ENCODE measurements around the gene ATP6V1D. TPM values are rescaled to one million over a fixed set of nuclear protein-coding genes. Genes with fewer than 3 reads are reported as not detected.

The ATP6V1D gene
- total RNA-seq, 1 donor, result 168 TPM

DNA sequence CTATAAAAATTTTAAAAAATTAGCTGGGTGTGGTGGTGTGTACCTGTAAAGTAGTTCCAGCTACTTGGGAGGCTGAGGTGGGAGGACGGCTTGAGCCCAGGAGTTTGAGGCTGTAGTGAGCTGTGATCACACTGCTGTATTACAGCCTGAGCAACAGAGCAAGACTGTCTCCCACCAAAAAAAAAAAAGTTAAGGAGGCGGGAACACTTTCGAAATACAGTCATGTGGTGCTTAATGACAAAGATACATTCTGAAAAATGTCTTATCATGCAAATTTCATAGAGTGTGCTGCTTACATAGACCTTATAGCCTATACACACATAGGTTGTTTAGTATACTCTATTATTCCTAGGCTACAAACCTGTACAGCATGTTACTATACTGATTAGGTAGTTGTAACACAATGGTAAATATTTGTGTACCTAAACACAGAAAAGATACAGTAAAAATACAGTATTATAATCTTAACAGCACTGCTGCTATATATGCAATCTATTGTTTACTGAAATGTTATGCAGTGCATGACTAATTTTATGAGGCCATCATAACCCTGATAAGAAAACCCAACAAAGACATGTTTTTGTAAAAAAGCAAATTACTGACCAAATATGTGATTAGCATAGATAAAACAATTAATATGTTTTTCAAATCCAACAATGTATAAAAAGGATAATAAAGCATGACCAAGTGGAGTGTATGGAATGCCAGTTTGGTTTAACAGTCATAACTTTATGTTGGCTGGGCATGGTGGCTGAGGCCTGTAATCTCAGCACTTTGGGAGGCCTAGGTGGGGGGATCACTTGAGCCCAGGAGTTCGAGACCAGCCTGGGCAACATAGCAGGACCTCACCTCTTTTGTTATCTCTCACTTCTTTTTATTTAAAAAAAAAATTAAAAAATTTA is 11.9 kb upstream of the ATP6V1D start:
- peak; percentile 55 for DNase-seq (ENCODE audit: low read depth)
- no peak for TF ChIP-seq CTCF (IDR thresholded peaks at IDR 0.05; ENCODE audit: insufficient read depth, low read depth, low read length)
- H3K4me3 ChIP-seq (ENCODE audit: low read depth, low read length), result no peak overlapping the region

DNA sequence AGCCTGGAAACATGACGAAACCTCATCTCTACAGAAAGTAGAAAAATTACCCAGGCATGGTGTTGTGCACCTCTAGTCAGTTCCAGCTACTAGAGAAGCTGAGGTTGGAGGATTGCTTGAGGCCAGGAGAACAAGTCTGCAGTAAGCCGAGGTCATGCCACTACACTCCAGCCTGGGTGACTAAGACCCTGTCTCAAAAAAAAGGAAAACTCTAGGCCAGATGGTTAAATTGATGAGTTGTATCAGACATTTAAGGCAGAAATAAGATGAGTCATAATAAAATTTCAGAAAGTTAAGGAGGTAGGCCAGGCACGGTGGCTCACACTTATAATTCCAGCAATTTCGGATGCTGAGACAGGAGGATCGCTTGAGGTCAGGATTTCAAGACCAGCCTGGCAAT is 11.2 kb upstream of the ATP6V1D start:
- TF ChIP-seq CTCF (IDR thresholded peaks at IDR 0.05; ENCODE audit: insufficient read depth, low read depth, low read length), result no peak
- H3K4me3 ChIP-seq (ENCODE audit: low read depth, low read length), result no peak overlapping the region
- DNase-seq (ENCODE audit: low read depth), result no peak

DNA sequence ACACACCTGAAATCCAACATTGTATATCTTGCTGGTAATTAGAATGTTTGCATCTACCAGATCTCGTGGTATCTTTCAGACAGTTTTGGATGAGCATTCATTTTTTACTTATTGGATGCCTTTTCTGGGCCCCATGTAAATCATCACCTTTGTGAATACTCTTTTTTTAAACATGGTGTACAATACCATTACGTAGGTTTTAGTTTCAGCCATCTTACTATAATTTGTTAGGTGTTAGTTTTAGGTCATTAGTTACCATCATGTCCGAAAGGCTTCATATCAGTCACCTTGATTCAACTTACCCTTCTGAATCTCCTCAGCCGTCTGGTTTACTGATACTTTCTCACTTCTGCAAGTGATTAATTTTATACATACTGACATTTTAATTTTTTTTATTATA is 5.9 kb upstream of the ATP6V1D start:
- no peak for DNase-seq (ENCODE audit: low read depth)
- TF ChIP-seq CTCF (IDR thresholded peaks at IDR 0.05; ENCODE audit: insufficient read depth, low read depth, low read length), result no peak
- H3K4me3 ChIP-seq (ENCODE audit: low read depth, low read length), result no peak overlapping the region

- DNase-seq (ENCODE audit: low read depth), result no peak
- peak overlapping the region; percentile 99 for H3K4me3 ChIP-seq (ENCODE audit: low read depth, low read length)
- TF ChIP-seq CTCF (IDR thresholded peaks at IDR 0.05; ENCODE audit: insufficient read depth, low read depth, low read length), result no peak
Measured at GRCh38 chr14:67360470-67361206, 1.0 kb upstream of the ATP6V1D start.

- no peak for TF ChIP-seq CTCF (IDR thresholded peaks at IDR 0.05; ENCODE audit: insufficient read depth, low read depth, low read length)
- peak; percentile 63 for DNase-seq (ENCODE audit: low read depth)
- peak overlapping the region; percentile 99 for H3K4me3 ChIP-seq (ENCODE audit: low read depth, low read length)
Measured at GRCh38 chr14:67358924-67359774, 455 bp downstream of the ATP6V1D start.

GRCh38 chr14:67357969-67358354 is 1.6 kb downstream of the ATP6V1D start:
- H3K4me3 ChIP-seq (ENCODE audit: low read depth, low read length), result peak overlapping the region; percentile 99
- DNase-seq (ENCODE audit: low read depth), result peak; percentile 38
- no peak for TF ChIP-seq CTCF (IDR thresholded peaks at IDR 0.05; ENCODE audit: insufficient read depth, low read depth, low read length)
